GM21447 (cell line): ENCODE data around the gene HSPB1.
"Not testable (repeated sequence)": the region's sequence is repeated elsewhere in the genome, so short reads cannot be mapped to it uniquely, and the experiment has no call there.

ENCODE experiments used
- ATAC-seq: cut with Tn5 transposase; IDR thresholded peaks from one replicate; pipeline ENCODE4 v1.9.1; 2021; ENCODE audit not compliant: unreplicated experiment

Gene HSPB1

DNA sequence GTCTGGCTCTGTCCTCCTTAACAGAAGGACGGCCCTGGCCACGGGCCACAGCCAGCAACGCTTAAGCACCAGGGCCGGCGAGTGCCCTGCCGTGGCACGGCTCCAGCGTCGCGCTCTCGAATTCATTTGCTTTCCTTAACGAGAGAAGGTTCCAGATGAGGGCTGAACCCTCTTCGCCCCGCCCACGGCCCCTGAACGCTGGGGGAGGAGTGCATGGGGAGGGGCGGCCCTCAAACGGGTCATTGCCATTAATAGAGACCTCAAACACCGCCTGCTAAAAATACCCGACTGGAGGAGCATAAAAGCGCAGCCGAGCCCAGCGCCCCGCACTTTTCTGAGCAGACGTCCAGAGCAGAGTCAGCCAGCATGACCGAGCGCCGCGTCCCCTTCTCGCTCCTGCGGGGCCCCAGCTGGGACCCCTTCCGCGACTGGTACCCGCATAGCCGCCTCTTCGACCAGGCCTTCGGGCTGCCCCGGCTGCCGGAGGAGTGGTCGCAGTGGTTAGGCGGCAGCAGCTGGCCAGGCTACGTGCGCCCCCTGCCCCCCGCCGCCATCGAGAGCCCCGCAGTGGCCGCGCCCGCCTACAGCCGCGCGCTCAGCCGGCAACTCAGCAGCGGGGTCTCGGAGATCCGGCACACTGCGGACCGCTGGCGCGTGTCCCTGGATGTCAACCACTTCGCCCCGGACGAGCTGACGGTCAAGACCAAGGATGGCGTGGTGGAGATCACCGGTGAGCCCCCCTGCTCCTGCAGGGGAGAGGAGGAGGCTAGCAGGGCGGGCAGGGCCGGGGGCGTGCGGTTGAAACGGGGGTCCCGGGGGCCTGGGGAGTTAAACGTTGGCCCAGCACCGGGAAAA, at the start of gene HSPB1:
Gene HSPB1 (plus strand): TSS at position 327 of the 855 bp plus-strand sequence. CDS start 40 bp downstream, at position 367.
- ATAC-seq = peak; percentile 60

DNA sequence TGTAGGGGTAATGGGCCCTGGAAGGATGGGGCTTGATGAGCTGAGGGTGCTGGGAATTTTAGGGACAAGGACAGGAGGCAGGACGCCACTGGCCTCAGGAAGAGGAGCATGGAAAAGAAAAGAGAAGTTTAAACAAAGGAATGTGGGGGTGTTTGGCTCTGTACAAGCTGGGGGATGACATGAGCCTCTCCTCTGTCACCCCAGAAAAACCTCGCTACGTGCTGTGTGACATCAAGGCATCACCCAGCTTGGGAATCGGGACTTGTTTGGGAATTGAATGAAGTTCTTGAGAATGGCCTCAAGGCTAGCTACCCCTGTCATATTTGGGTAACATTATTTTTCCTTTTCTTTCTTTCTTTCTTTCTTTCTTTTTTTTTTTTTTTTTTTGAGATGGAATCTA, 47.7 kb upstream of the HSPB1 start:
- ATAC-seq = no peak

DNA sequence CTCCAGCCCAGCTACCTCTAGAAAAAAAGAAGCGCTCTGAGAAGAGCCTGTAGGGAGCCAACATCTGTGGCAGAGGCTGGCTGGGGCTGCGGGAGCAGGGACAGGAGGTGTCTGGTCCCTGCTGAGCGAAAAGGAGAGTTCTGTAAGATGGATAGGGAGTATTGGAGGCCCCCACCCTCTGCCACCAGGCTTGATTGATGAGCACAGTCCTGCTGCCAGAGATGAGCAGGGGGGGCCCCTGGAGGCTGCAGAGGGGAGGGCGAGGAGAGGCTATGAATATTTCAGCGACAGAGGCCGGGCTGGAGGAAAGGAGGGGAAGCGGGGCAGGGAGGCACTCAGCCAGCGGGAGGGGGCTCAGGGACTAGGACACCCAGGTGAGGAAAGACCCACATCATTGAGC, 44.5 kb upstream of the HSPB1 start:
- ATAC-seq = no peak

DNA sequence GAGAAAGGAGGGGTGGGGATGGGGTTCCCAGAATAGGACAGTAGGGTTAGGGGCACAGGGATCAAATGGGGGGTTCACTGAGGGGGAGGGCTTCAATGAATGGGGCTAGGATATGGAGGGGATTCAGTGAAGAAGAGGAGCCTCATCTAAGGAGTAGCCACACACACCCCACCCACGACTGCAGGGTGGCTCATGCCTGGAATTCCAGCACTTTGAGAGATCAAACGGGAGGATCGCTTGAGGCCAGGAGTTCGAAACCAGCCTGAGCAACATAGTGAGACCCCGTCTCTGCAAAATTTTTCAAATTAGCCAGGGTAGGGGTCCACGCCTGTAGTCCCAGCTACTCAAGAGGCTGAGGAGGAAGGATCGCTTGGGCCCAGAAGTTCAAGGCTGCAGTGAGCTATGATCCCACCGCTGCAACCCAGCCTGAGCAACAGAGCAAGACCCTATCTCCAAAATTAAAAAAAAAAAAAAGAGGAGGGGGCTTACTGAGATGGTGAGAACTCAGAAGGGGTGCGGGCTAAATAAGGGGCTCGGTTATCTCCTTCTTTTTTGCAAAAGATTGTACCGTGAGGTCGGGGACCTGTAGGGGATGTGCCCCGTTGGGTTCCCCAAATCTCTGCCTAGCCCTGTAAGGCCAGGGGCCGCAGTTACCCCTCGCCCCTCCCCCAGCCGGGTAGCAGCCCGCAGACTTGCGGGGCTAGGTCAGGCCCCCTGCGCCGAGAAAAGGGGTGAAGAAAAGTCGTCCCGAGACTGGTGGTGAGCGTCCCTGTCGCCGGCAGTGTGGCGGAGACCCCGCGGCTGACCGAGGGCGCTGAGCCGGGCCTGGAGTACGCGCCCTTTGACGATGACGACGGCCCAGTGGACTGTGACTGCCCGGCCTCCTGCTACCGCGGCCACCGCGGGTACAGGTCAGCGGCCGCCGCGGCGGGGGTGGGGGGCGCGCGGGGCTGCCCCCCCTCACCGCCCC, 43.1 kb upstream of the HSPB1 start:
- ATAC-seq = no peak

- ATAC-seq = no peak
These were observed 42.2 kb upstream of the HSPB1 start for GRCh38 chr7:76260171-76260703.

- no peak for ATAC-seq
These were observed 41.1 kb upstream of the HSPB1 start for GRCh38 chr7:76261329-76261728.

DNA sequence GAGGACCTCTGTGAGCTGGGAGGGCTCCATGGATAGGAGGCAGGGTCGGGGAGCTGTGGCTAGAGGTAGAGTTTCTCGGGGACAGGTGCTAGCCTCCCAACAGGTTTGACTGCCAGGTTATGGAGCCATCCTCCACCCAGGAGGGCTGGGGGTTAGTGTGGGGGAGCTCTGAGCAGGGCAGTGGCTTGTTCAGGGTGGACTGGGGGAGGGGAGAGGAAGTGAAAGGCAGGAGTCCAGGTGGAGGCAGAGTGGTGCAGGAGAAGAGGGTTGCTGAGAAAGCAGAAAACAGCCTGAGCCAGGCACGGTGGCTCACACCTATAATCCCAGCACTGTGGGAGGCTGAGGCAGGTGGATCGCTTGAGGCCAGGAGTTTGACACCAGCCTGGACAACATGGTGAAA, 40.5 kb upstream of the HSPB1 start:
- no peak for ATAC-seq

- ATAC-seq = no peak
These were observed 39.6 kb upstream of the HSPB1 start for GRCh38 chr7:76262683-76263402.

DNA sequence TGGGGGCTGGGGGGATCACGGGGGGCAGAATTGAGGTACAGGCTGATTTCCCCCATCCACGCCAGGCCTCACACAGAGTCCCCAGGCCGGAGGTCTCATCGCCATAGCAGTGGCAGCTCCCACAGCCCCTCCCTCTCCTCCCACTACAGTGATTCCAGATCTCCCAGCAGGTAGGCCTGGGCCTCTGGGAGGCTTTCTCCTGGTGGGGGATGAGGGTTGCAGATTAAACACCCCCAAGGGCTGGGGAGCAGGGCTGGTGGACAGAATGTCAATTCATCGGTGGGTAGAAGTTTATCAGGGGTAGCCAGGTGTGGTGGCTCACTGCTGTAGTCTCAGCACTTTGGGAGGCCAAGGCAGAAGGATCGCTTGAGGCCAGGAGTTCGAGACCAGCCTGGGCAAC, 37.2 kb upstream of the HSPB1 start:
- ATAC-seq = no peak

GRCh38 chr7:76267107-76267893, 35.2 kb upstream of the HSPB1 start:
- ATAC-seq = no peak

DNA sequence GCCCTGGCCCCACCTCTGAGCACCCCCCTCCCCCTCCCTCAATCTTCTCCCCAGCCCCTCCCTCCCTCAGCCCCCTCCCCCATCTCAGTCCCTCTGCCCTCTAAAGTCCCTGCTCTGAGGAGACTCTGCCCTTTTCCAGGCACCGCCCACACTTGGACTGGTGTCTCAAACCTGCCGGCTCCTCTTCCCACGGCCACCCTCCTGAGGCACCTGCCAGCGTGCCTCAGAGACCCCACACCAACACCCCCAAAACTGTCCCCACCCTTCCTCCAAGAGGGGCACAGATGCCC, 34.6 kb upstream of the HSPB1 start:
- ATAC-seq = no peak

DNA sequence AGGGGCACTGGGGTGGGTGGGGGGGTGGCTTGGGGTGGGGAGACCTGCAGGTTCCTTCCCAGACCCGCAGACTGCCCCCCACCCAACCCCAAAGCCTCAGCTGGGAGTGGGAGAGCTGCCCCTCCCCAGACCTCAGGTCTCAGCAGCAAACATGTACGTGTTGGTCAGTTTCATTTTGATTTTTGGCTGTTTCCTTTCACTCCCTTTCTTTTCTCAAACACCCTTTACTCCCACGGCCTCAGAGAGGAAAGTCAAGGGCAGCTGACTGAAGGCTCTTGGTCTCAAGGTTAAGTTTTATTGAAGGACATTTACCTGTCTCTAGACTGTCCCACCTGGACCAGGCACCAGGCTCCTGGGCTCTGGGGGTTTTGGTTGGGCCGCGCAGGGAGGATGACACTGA, 34.1 kb upstream of the HSPB1 start:
- no peak for ATAC-seq

DNA sequence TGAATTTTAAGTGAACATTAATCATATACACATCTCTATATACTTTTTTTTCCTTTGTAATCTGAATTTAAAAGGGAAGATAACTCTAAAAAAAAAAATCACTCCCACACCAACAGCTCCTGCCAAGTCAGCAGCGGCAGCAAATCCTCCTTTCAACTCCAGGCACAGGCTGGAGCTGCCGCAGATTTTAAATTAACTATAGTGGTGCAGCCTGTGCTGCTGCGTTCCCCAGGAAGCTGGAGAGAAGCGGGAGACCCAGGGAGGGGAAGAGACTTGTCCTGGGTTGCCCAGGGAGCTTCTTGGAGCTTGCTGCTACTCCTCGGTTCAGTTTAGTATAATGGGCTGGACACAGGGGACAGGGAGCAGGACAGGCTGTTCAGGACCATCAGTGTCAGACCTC, 32.6 kb upstream of the HSPB1 start:
- ATAC-seq = no peak

- not testable (repeated sequence) for ATAC-seq
These were observed 31.1 kb upstream of the HSPB1 start for GRCh38 chr7:76271384-76271783.

DNA sequence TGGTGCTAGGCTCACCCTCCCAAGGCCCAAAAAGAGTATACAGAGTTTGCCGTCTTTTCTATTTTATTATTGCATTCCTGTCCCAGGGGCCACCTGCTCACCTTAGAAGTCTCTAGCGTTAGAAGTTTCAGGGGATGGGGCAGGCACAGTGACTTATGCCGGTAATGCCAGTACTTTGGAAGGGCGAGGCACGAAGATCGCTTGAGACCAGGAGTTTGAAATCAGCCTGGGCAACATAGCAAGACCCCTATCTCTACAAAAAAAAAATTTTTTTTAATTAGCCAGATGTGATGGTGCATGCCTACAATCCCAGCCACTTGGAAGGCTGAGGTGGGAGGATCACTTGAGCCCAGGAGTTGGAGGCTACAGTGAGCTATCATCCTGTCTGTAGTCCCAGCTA, 30.3 kb upstream of the HSPB1 start:
- no peak for ATAC-seq

- ATAC-seq = peak; percentile 60
These were observed 29.5 kb upstream of the HSPB1 start for GRCh38 chr7:76272851-76273497.

DNA sequence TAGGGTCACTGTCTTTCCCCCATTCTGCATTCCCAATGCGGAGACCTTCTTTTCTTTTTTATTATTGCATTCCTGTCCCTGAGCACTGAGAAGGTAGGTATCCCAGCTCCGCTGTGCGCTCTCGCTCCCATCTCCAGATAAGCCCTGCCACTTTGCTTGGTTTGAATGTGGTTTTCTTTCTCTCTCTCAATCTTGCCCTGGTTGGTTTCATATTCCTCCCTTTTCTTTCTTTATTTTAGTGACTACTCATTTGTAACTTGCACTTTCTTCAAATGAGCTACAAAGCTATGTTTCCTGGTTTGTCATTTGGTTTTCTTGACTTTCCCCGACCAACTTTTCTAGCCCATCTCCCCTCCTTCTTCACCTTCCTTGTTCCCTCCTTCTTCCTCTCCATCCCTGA, 29.0 kb upstream of the HSPB1 start:
- ATAC-seq = no peak

DNA sequence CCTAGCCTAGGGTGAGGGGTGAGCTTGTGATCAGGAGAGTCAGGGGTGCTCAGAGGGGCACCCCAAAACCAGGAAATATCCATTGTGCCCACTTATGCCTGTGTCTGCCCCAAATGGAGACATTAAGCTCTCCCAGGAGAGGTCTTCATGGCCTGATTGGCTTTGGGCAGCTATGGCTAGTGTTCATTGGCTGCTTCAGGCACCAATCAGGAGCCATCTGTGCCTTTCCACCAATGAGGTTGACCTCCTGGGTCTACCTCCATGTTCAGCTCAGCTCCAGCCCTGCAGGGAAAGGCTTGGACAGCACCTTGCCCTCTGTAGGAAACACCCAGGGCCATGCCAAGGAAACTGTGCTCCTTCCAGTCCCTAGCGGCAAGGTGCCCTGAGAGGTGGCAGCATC, 23.9 kb upstream of the HSPB1 start:
- ATAC-seq = no peak

DNA sequence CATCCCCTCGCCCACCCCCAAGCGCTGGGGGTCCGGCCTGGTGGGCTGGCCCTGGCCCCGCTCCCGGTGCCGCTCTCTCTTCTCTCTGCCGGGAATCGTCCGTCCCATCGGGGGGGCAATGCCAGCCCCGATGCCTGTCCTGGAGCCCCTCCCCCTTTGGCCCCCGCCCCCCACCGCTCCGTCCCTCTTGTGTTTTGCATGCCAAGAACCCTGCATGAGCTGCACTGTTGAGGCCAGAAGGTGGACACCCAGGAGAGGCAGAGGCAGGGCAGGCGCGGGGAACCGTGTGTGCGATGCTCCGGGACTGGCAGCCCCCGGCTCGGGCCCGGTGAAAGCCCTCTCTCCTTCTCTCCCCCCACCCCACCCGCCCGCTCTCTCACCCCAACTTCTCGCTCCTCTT, 22.1 kb upstream of the HSPB1 start:
- ATAC-seq = no peak
